Activated CD4-positive, alpha-beta T cell treated with anti-CD3 and anti-CD28 coated beads for 48 hours (primary cell): ENCODE data around the gene MBOAT2.
"Not testable (repeated sequence)": the region's sequence is repeated elsewhere in the genome, so short reads cannot be mapped to it uniquely, and the experiment has no call there.

Experiments
- DNase-seq: peaks from one replicate; pipeline ENCODE4 v3.0.0-alpha.2; 2020

Gene MBOAT2

GRCh38 chr2:8938384-8938783, 65.1 kb downstream of the MBOAT2 start:
- no peak for DNase-seq

- no peak for DNase-seq
These were observed 67.5 kb downstream of the MBOAT2 start for GRCh38 chr2:8935982-8936381.

GRCh38 chr2:8934338-8934737, 69.1 kb downstream of the MBOAT2 start:
- no peak for DNase-seq

GRCh38 chr2:8932702-8933101, 70.8 kb downstream of the MBOAT2 start:
- no peak for DNase-seq

GRCh38 chr2:8930185-8930584, 73.3 kb downstream of the MBOAT2 start:
- not testable (repeated sequence) for DNase-seq

- no peak for DNase-seq
These were observed 74.4 kb downstream of the MBOAT2 start for GRCh38 chr2:8929128-8929527.

- DNase-seq: no peak
These were observed 75.7 kb downstream of the MBOAT2 start for GRCh38 chr2:8927510-8928455.

- DNase-seq: no peak
These were observed 77.1 kb downstream of the MBOAT2 start for GRCh38 chr2:8926356-8926755.

- DNase-seq: no peak
These were observed 78.1 kb downstream of the MBOAT2 start for GRCh38 chr2:8925411-8925810.

- no peak for DNase-seq
These were observed 80.3 kb downstream of the MBOAT2 start for GRCh38 chr2:8923183-8923582.

GRCh38 chr2:8922431-8922830, 81.1 kb downstream of the MBOAT2 start:
- DNase-seq: no peak

- DNase-seq: no peak
These were observed 85.1 kb downstream of the MBOAT2 start for GRCh38 chr2:8918412-8918811.

GRCh38 chr2:8915941-8916340, 87.5 kb downstream of the MBOAT2 start:
- no peak for DNase-seq

- not testable (repeated sequence) for DNase-seq
These were observed 89.7 kb downstream of the MBOAT2 start for GRCh38 chr2:8913767-8914166.

GRCh38 chr2:8907764-8908288, 95.7 kb downstream of the MBOAT2 start:
- no peak for DNase-seq

- DNase-seq: not testable (repeated sequence)
These were observed 99.6 kb downstream of the MBOAT2 start for GRCh38 chr2:8903924-8904323.

- not testable (repeated sequence) for DNase-seq
These were observed 100.7 kb downstream of the MBOAT2 start for GRCh38 chr2:8902757-8903156.

GRCh38 chr2:8897206-8897605, 106.3 kb downstream of the MBOAT2 start:
- not testable (repeated sequence) for DNase-seq

- not testable (repeated sequence) for DNase-seq
These were observed 106.8 kb downstream of the MBOAT2 start for GRCh38 chr2:8896671-8897070.

- not testable (repeated sequence) for DNase-seq
These were observed 108.2 kb downstream of the MBOAT2 start for GRCh38 chr2:8895087-8895912.

- no peak for DNase-seq
These were observed 109.3 kb downstream of the MBOAT2 start for GRCh38 chr2:8893978-8894820.

GRCh38 chr2:8893474-8893873, 110.0 kb downstream of the MBOAT2 start:
- DNase-seq: no peak

- no peak for DNase-seq
These were observed 111.4 kb downstream of the MBOAT2 start for GRCh38 chr2:8892111-8892510.
